AG09319 (cell line): ENCODE measurements around the gene VWA8.
A peak's percentile ranks its signal among the peaks of the same experiment; 100 is the strongest.

Experiments
- DNase-seq: peaks from one replicate; pipeline ENCODE4 v3.0.0-alpha.2; 2010; ENCODE audit warnings: low read depth; ENCODE audit errors: extremely low read depth
- TF ChIP-seq, protein P1 (sequence below): IDR thresholded peaks from 2 replicates; pipeline ENCODE4 v1.5.1; 2011; ENCODE audit warnings: low read depth, mild to moderate bottlenecking, inconsistent platforms, low read length, moderate library complexity

Gene VWA8

GRCh38 chr13:41658057-41658661 is 302.8 kb downstream of the VWA8 start:
- TF ChIP-seq, protein P1, sequence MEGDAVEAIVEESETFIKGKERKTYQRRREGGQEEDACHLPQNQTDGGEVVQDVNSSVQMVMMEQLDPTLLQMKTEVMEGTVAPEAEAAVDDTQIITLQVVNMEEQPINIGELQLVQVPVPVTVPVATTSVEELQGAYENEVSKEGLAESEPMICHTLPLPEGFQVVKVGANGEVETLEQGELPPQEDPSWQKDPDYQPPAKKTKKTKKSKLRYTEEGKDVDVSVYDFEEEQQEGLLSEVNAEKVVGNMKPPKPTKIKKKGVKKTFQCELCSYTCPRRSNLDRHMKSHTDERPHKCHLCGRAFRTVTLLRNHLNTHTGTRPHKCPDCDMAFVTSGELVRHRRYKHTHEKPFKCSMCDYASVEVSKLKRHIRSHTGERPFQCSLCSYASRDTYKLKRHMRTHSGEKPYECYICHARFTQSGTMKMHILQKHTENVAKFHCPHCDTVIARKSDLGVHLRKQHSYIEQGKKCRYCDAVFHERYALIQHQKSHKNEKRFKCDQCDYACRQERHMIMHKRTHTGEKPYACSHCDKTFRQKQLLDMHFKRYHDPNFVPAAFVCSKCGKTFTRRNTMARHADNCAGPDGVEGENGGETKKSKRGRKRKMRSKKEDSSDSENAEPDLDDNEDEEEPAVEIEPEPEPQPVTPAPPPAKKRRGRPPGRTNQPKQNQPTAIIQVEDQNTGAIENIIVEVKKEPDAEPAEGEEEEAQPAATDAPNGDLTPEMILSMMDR = peak; percentile 35
- peak; percentile 85 for DNase-seq

GRCh38 chr13:41655997-41656396 is 304.9 kb downstream of the VWA8 start:
- DNase-seq = no peak
- TF ChIP-seq, protein P1 = no peak

GRCh38 chr13:41654796-41655195 is 306.1 kb downstream of the VWA8 start:
- TF ChIP-seq, protein P1 = no peak
- no peak for DNase-seq

DNA sequence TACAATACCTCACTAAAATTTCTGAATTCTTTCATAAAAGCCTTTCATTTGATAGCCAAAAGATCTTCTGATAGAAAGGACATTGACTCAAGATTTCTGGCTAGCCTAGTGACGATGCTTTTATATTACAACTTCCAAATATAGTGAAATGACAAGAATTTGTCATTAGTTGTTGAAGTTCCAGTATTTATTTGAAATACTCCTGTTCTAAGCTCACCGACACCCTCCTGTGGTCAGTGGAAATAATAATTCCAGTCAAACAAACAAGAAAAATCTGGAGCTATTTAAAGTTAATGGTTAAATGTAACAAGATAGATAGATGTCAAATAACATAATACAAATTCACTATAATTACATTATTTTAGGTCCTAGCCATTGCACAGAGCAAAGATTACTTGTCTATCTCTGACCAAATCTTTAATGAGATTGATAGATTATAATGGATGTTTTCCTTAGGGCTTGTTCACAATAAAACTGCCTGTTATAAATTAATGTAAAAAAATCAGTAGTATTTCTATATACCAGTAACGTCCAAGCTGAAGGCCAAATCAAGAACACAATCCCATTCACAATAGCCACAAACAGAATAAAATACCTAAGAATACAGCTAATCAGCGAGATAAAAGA is 308.1 kb downstream of the VWA8 start:
- TF ChIP-seq, protein P1 = peak; percentile 51
- peak; percentile 45 for DNase-seq

- no peak for DNase-seq
- TF ChIP-seq, protein P1 = no peak
Observed at GRCh38 chr13:41651413-41652058, 309.4 kb downstream of the VWA8 start.

- TF ChIP-seq, protein P1 = no peak
- DNase-seq = no peak
Observed at GRCh38 chr13:41650706-41651105, 310.2 kb downstream of the VWA8 start.

DNA sequence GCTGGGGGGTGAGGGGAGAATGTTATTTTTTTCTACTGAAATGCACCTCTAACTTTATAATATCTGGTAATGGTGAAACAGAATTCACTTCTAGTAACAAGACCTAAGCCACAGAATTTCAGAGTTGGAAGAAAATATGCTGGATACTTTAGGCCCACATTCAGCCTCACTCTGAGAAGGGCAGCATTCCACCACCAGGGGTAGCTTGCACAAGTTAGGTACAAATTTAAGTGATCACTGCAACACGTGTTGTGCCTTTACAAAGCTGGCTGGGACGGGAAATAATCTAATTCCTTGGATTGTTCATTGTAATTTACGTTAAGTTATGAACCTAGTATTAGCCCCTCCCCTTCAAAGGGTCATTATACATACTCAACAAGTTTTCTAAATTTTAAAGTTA is 311.2 kb downstream of the VWA8 start:
- no peak for DNase-seq
- TF ChIP-seq, protein P1 = peak; percentile 11; the same call in 1 of the 2 replicates
